Stimulated activated CD8-positive, alpha-beta memory T cell treated with anti-CD3 and anti-CD28 coated beads, Interleukin-15, amount 100 ng/mL, for 4 hours (primary cell): Measurements from ENCODE around the gene ZNF423.

Source experiments
- DNase-seq, 2 donors: peaks; one replicate each; pipeline ENCODE4 v3.0.0-alpha.2; 2020; ENCODE audit warnings: low read depth in 2 of 2

ZNF423 gene

DNA sequence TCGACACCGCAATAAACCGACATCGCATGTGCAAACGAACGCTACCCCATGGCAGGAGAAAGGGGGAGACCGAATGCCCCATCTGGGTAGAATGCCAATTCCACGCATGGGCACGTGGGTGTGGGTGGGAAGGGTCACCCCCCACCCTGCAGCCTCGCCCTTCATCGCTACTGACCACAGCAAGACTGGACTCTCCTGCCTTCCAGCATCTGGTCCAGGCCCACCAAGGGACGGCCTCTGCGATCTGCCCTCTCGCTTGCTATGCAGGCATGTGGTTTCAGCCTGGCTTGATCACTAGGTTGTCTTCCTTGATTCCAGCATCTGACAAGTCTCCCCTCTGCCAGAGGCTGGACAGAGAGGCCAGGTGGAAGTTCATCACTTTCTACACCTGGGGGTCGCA, 323.0 kb downstream of the ZNF423 start:
- no peak for DNase-seq

DNA sequence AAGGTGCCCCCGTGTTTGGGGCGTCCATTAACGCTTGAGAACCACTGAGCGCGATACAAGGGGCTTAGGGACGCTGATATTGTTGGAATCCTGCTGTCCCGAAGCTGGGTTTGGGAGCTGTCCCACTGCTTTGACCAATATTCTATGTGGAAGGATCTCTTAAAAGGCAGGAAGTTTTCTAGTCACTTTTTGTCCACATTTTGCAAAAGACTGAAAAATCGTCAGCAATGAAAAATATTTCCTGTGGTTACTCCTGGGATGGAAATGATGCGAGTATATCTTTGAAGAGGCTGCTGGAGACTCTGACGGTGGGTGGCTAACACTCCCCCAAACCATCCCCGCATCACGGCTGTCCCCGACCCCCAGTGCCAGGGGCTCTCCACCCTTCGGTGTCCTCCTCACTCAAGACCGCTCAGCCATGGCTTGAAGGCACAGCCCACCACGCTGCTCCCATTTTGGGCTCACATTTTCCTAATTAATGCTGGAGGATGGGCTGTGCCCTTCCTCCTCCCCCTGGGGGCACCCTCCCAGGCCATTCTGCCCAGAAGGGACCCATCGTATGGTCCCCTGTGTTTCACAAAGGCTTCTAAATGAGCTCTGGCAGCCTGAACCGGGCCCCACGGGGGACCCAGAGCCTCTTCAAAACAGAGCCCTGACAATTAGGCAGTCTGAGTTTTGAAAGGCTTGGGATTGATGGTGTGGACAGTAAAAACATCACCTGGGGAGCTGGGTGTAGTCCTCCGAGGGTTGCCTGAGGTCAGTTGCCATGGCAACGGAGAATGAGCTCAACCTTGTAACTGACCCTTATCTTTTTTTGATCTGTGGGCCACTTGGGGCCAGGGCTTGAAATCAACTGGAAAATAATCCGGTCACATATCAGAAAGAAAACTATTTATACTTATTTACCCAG, 323.7 kb downstream of the ZNF423 start:
- DNase-seq: no peak

DNA sequence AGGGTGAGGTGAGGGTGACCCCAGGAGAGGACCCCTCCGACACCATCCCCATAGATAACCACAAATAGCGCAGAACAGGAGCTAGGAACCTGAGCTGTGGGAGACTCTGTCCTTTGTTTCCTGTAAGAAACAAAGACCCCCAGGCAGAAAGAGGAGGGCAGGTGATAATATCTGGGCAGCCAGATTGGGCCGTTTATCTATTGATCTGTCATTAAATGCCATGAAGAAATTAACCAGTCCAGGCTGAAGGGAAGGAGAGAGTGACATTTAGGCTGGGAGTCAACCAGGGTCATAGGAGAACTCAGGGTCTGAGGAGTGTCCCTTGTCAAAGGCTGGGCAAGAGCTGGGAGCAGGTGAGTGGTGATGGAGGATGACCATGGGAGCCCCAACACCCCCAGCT, 324.5 kb downstream of the ZNF423 start:
- no peak for DNase-seq

DNA sequence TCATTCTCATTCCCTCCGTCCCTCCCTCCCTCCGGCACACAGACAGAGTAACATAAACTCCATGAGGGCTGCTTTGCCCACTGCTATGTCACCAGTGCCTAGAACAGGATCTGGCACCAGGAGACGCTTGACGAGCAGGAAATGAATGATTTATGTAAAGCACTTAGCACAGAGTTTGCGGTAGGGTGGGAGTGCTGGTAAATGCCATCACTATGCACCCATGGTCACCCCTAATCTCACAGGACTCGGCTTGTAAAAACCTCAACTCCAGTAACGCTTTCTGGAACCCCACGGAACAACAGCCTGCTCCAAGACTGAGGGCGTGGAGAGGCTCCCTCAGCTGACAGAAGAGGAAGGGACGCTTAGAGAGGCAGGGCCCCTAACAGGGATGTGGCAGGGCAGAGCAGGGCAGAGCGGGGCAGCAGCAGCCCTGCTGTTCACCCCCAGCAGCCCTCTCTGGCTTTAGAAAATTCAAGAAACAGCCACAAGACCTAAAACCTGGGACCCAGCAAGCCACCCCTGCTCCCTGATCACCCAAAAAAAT, 325.4 kb downstream of the ZNF423 start:
- no peak for DNase-seq

DNA sequence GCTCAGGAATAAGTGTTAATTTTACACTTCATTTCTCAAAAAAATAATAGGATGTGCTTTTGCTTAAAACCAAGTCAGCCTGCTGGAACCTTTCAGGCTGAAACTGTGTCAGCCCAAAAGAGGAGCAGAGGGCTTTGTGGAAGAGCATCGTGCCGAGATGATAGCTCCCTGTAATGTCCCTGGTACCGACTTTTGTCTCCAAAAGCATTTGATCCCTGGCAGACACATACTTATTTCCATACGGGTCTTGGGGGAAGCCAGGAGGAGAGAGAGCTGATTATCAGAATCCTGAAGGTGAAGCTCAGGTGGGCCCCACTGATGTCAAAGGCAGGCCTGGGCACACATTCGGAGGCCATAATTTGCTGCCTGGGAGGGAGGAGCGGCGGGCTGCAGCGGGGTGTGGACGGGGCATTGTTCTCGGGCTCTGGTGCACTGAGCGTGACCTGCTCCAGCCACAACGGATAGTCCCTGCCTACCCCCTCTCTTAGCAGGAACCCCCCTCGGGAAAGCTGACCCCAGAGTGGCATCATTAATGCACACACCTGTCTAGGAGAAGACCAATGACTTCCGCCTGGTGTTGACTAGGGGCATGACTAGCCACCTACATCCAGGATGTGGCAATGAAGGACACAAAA, 326.4 kb downstream of the ZNF423 start:
- DNase-seq: no peak

DNA sequence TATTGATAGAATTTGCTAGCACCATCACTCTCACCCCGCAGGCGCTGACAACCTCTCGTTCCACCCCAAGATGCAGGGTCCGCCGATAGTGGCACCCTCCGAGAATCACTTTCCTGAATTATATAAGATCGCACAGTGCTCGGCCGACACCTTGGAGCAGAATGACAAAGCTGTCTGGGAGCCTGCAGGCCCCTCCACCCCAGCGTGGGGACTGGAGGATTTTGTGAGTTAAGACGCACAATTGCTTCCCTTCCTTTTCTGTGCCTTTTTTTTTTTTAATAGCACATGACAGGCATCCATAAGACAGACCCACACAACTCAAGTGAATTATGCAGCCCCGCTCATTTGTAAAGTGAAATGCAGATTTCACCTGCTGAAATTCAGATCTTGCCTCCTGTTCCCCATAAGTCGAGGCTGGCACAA, 327.0 kb downstream of the ZNF423 start:
- DNase-seq: no peak

DNA sequence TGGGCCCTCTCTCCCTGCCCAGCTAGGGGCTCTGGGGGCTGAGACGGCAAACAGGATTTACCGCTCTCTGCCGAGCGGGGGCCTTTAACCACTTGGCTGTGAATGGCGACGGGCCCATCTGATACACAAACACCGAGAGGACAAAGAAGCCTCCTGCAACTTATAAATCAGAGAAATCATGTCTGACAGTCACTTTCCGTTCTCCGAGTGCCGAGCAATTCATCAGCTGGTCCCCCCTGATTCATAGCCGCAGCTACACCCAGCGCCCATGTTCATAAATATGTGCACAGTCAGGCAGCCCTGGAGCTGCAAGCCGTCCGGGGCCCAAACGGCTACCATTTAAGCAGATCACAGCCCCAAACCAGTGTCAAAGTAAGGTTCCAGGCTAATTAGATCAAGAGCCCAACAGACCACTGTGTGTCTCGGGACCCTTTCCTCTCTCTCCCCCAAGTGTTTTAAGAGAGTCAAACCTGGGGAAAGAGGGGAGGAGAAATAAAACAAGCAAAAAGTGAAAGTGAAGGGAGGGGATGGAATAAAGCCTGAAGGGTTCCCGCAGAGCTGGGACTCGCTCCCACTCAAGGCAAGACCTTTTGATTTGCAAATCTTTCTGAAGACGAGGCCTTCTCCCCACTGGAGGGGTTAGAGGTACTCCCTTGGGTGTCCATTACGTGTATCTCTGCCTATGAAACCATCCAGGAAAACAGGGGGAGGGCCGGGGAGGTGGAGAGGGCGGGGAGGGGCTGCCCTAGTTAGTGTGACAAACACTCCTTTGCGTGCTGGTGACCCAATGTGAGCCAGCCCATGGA, 327.6 kb downstream of the ZNF423 start:
- DNase-seq: no peak

DNA sequence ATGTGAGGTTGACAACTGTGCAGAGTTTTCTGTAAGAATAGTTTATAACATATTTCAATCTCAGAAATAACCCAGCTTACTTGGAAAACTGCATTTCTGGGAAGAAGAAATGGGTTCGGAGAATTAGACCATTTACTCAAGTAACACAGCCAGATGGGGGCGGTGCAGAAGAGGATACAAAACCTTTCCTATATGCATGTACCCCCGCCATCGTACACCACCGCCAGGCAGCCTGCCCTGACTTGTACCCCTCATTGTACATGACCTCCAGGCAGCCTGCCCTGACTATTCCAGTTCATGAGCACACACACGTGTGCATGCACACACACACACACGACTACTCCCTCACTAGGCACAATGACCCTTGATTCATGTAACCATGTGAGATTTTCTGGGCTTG, 328.3 kb downstream of the ZNF423 start:
- DNase-seq: no peak

- no peak for DNase-seq
Observed at GRCh38 chr16:49526860-49527365, 329.0 kb downstream of the ZNF423 start.

- no peak for DNase-seq
Observed at GRCh38 chr16:49524947-49525315, 331.0 kb downstream of the ZNF423 start.

GRCh38 chr16:49524216-49524946, 331.5 kb downstream of the ZNF423 start:
- DNase-seq: no peak

DNA sequence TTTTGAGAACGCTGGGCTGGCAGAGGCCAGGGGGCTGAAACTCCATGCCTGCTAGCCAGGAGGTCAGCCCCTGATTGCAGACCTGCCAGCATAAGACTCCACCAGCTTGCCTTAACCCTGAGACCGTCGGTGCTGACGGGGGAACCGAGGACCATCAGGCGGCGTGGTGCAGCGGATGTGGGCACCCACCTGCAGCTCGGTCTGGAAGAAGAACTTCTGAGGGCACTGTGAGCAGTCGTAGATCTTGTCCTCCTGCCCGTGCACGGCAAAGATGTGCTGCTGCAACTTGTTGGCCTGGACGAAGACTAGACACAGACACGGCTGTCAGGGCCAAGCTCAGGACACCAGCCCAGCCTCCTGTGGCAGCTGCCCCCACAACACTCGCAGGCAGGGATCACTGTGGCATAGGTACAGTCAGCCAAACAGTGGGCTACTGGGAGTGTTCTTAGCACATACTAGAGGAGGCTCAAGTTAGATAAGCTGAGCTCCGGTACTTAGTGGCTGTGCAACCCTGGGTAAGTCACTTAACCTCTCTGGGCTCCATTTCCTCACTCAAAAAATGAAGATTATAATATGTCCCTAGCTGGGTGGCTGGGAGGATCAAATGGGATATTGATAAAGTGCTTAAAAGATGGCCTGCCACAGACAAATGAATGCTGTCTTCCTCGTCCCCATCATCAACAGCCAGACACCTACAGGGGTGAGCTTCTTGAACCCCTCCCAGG, 332.3 kb downstream of the ZNF423 start:
- DNase-seq: no peak

GRCh38 chr16:49521734-49522325, 334.1 kb downstream of the ZNF423 start:
- DNase-seq: no peak

- no peak for DNase-seq
Observed at GRCh38 chr16:49520492-49521038, 335.3 kb downstream of the ZNF423 start.

- DNase-seq: no peak
Observed at GRCh38 chr16:49519741-49520140, 336.2 kb downstream of the ZNF423 start.

- no peak for DNase-seq
Observed at GRCh38 chr16:49519008-49519656, 336.8 kb downstream of the ZNF423 start.

GRCh38 chr16:49516382-49517036, 339.4 kb downstream of the ZNF423 start:
- no peak for DNase-seq

- no peak for DNase-seq
Observed at GRCh38 chr16:49515861-49516260, 340.1 kb downstream of the ZNF423 start.
